Suprapubic skin (tissue), 4 donors: ENCODE results near the gene HBG2. TPM values are rescaled to one million over a fixed set of nuclear protein-coding genes. Genes with fewer than 3 reads are reported as not detected.

Experiments used
- DNase-seq, 2 donors: peaks; one replicate each; pipeline ENCODE4 v3.0.0-alpha.2; 2019; ENCODE audit warnings: low spot score in 2 of 2
- H3K27ac ChIP-seq: fragments of 200-600 bp; sonication (generic); one replicate; pipeline ENCODE4 v1.5.1; 2019
- H3K27me3 ChIP-seq: fragments of 200-600 bp; sonication (generic); one replicate; pipeline ENCODE4 v1.5.1; 2019
- H3K36me3 ChIP-seq: fragments of 200-600 bp; sonication (generic); one replicate; pipeline ENCODE4 v1.5.1; 2019
- H3K4me1 ChIP-seq: fragments of 200-600 bp; sonication (generic); one replicate; pipeline ENCODE4 v1.5.1; 2019
- H3K4me3 ChIP-seq: fragments of 200-600 bp; sonication (generic); one replicate; pipeline ENCODE4 v1.5.1; 2019; ENCODE audit warnings: mild to moderate bottlenecking
- H3K9me3 ChIP-seq: fragments of 200-600 bp; sonication (generic); one replicate; pipeline ENCODE4 v1.5.1; 2019
- CTCF ChIP-seq, 2 donors: fragments of 200-600 bp in 1 of 2; fragments of 450-650 bp in 1 of 2; sonication (generic) in 1 of 2; IDR thresholded peaks; one replicate each; pipeline ENCODE4 v1.5.1; 2016 to 2019; ENCODE audit warnings: antibody characterized with exemption in 2 of 2, mild to moderate bottlenecking in 1 of 2, moderate library complexity in 1 of 2
- EP300 ChIP-seq: sonication (generic); formaldehyde crosslinking; IDR thresholded peaks from one replicate; pipeline ENCODE4 v1.6.1; 2017; ENCODE audit warnings: antibody characterized with exemption
- POLR2A ChIP-seq, 2 donors: fragments of 450-650 bp; IDR thresholded peaks; one replicate each; pipeline ENCODE4 v1.6.1; 2017; ENCODE audit warnings: antibody characterized with exemption in 2 of 2, mild to moderate bottlenecking in 2 of 2, moderate library complexity in 2 of 2
- POLR2AphosphoS5 ChIP-seq, 3 donors: sonication (generic); formaldehyde crosslinking; IDR thresholded peaks; one replicate each; pipeline ENCODE4 v1.6.1; 2017; ENCODE audit warnings: antibody characterized with exemption in 3 of 3
- WGBS: methylation state at CpG from one replicate; pipeline ENCODE4 v1.1.5; 2018; 5-methylcytosine and 5-hydroxymethylcytosine counted together
- total RNA-seq, 4 donors: library from RNA; depleted of rRNA; stranded (reverse); fragments of >200 nt; gene quantifications; one replicate each; pipeline ENCODE4 v1.1.0, GENCODE V29; 2016

The HBG2 gene
- total RNA-seq, 4 donors from 2014 or later, result not detected

GRCh38 chr11:5276697-5277096, 22.1 kb upstream of the HBG2 start:
- no peaks in the 10 kb centered on the region for H3K27me3 ChIP-seq
- no peak overlapping the region for H3K4me3 ChIP-seq
- WGBS, result 83% methylated on average over 2 of the region's 2 CpGs
- no peaks in the 10 kb centered on the region for H3K9me3 ChIP-seq
- H3K4me1 ChIP-seq, result no peaks in the 10 kb centered on the region
- no peaks in the 10 kb centered on the region for H3K36me3 ChIP-seq
- TF ChIP-seq POLR2AphosphoS5 (IDR thresholded peaks at IDR 0.05), result no peak
- TF ChIP-seq POLR2A (IDR thresholded peaks at IDR 0.05), result no peak
- TF ChIP-seq EP300, result no peak
- no peak for TF ChIP-seq CTCF (IDR thresholded peaks at IDR 0.05)
- H3K27ac ChIP-seq, result no peak overlapping the region
- DNase-seq, result no peak

- no peaks in the 10 kb centered on the region for H3K36me3 ChIP-seq
- 84% methylated on average over 6 of the region's 6 CpGs for WGBS
- TF ChIP-seq EP300 (no peak), POLR2A (IDR thresholded peaks at IDR 0.05) (no peak), CTCF (IDR thresholded peaks at IDR 0.05) (no peak), POLR2AphosphoS5 (IDR thresholded peaks at IDR 0.05) (no peak)
- no peak overlapping the region for H3K4me3 ChIP-seq
- H3K4me1 ChIP-seq, result no peaks in the 10 kb centered on the region
- H3K27me3 ChIP-seq, result no peaks in the 10 kb centered on the region
- H3K27ac ChIP-seq, result no peak overlapping the region
- H3K9me3 ChIP-seq, result no peaks in the 10 kb centered on the region
- DNase-seq, result no peak
Measured at GRCh38 chr11:5275369-5276110, 21.0 kb upstream of the HBG2 start.

GRCh38 chr11:5274395-5274794, 19.8 kb upstream of the HBG2 start:
- H3K4me3 ChIP-seq, result no peak overlapping the region
- TF ChIP-seq POLR2AphosphoS5 (IDR thresholded peaks at IDR 0.05) (no peak), CTCF (IDR thresholded peaks at IDR 0.05) (no peak), POLR2A (IDR thresholded peaks at IDR 0.05) (no peak), EP300 (no peak)
- H3K9me3 ChIP-seq, result no peaks in the 10 kb centered on the region
- DNase-seq, result no peak
- 54% methylated on average over 5 of the region's 5 CpGs for WGBS
- no peaks in the 10 kb centered on the region for H3K36me3 ChIP-seq
- no peak overlapping the region for H3K27ac ChIP-seq
- H3K27me3 ChIP-seq, result no peaks in the 10 kb centered on the region
- H3K4me1 ChIP-seq, result no peaks in the 10 kb centered on the region

GRCh38 chr11:5272395-5273017, 17.9 kb upstream of the HBG2 start:
- TF ChIP-seq POLR2AphosphoS5 (IDR thresholded peaks at IDR 0.05), result no peak
- TF ChIP-seq POLR2A (IDR thresholded peaks at IDR 0.05), result no peak
- no peaks in the 10 kb centered on the region for H3K36me3 ChIP-seq
- no peak overlapping the region for H3K27ac ChIP-seq
- no peak overlapping the region for H3K4me3 ChIP-seq
- H3K4me1 ChIP-seq, result no peaks in the 10 kb centered on the region
- DNase-seq, result no peak
- H3K9me3 ChIP-seq, result no peaks in the 10 kb centered on the region
- 63% methylated on average over 4 of the region's 4 CpGs for WGBS
- H3K27me3 ChIP-seq, result no peaks in the 10 kb centered on the region

GRCh38 chr11:5269715-5270147, 15.2 kb upstream of the HBG2 start, which contains the start of gene HBE1:
HBE1 (minus strand) TSS chr11:5269945; CDS start chr11:5269890, 55 bp downstream.
- H3K27ac ChIP-seq, result no peak within 1 kb of the TSS
- no peaks in the 10 kb centered on the region for H3K4me1 ChIP-seq
- H3K9me3 ChIP-seq, result no peaks in the 10 kb centered on the region
- 72% methylated on average over 4 of the region's 4 CpGs for WGBS
- H3K4me3 ChIP-seq, result no peak within 1 kb of the TSS
- TF ChIP-seq POLR2A (IDR thresholded peaks at IDR 0.05) (no peak), POLR2AphosphoS5 (IDR thresholded peaks at IDR 0.05) (no peak), EP300 (no peak), CTCF (IDR thresholded peaks at IDR 0.05) (no peak)
- no peaks in the 10 kb centered on the region for H3K27me3 ChIP-seq
- no peak for DNase-seq
- H3K36me3 ChIP-seq, result no peaks in the 10 kb centered on the region
